ENCODE results near the gene INPP4B. TPM values are rescaled to one million over a fixed set of nuclear protein-coding genes. Genes with fewer than 3 reads are reported as not detected.

The INPP4B gene
- total RNA-seq, 2 experiments from 2014 or later, result not detected

- Histone ChIP-seq H3K9me2 (ENCODE audit: insufficient read depth, low read length) (no peaks in the 10 kb centered on the region), H3K79me2 (ENCODE audit: insufficient read depth, low read depth, low read length) (no peaks in the 10 kb centered on the region), H2AFZ (ENCODE audit: low read length) (no peak overlapping the region), H3K27ac (ENCODE audit: low read depth, low read length, poor library complexity, severe bottlenecking) (no peak overlapping the region), H3K9me3 (ENCODE audit: low read length) (no peaks in the 10 kb centered on the region), H3K4me3 (ENCODE audit: low read depth, low read length, poor library complexity, severe bottlenecking) (no peak overlapping the region), H3K4me2 (ENCODE audit: low read length) (no peak overlapping the region), H3K36me3 (ENCODE audit: insufficient read depth, low read length) (no peaks in the 10 kb centered on the region), H3K4me1 (ENCODE audit: insufficient read depth, low read length, poor library complexity, severe bottlenecking) (no peaks in the 10 kb centered on the region), H4K20me1 (ENCODE audit: insufficient read depth, low read length) (no peaks in the 10 kb centered on the region)
- ChIA-PET CTCF (ENCODE audit: unreplicated experiment) (no interaction called here), POLR2A (no interaction called here)
- no peak for DNase-seq (ENCODE audit: low spot score)
- no peak for TF ChIP-seq EZH2phosphoT487 (IDR thresholded peaks at IDR 0.05; ENCODE audit: borderline replicate concordance, low read depth, low read length)
- no peak for TF ChIP-seq CTCF (conservative IDR thresholded peaks at IDR 0.05; ENCODE audit: low read length)
- no TSS peak for BruUV-seq (replicated peaks)
- intact Hi-C loops (cut with micrococcal nuclease; ENCODE audit: unreplicated experiment), result no loop called here
Observed at GRCh38 chr4:142485452-142485851, 360.6 kb downstream of the INPP4B start.

GRCh38 chr4:142480244-142480643 is 365.9 kb downstream of the INPP4B start:
- no peak for DNase-seq (ENCODE audit: low spot score)
- H3K79me2 ChIP-seq (ENCODE audit: insufficient read depth, low read depth, low read length), result no peaks in the 10 kb centered on the region
- no peaks in the 10 kb centered on the region for H3K36me3 ChIP-seq (ENCODE audit: insufficient read depth, low read length)
- no peak overlapping the region for H3K4me3 ChIP-seq (ENCODE audit: low read depth, low read length, poor library complexity, severe bottlenecking)
- H2AFZ ChIP-seq (ENCODE audit: low read length), result no peak overlapping the region
- BruUV-seq (replicated peaks), result no TSS peak
- intact Hi-C loops (cut with micrococcal nuclease; ENCODE audit: unreplicated experiment), result no loop called here
- H4K20me1 ChIP-seq (ENCODE audit: insufficient read depth, low read length), result no peaks in the 10 kb centered on the region
- ChIA-PET CTCF (ENCODE audit: unreplicated experiment) (no interaction called here), POLR2A (interaction anchor here (0.6 kb wide), 1 partner anchor 355 kb away, joined by 3 read pairs; no protein-coding TSS in a partner anchor)
- no peaks in the 10 kb centered on the region for H3K4me1 ChIP-seq (ENCODE audit: insufficient read depth, low read length, poor library complexity, severe bottlenecking)
- H3K9me3 ChIP-seq (ENCODE audit: low read length), result no peaks in the 10 kb centered on the region
- no peak for TF ChIP-seq EZH2phosphoT487 (IDR thresholded peaks at IDR 0.05; ENCODE audit: borderline replicate concordance, low read depth, low read length)
- TF ChIP-seq CTCF (conservative IDR thresholded peaks at IDR 0.05; ENCODE audit: low read length), result no peak
- H3K27ac ChIP-seq (ENCODE audit: low read depth, low read length, poor library complexity, severe bottlenecking), result no peak overlapping the region
- no peak overlapping the region for H3K4me2 ChIP-seq (ENCODE audit: low read length)
- no peaks in the 10 kb centered on the region for H3K9me2 ChIP-seq (ENCODE audit: insufficient read depth, low read length)

GRCh38 chr4:142475663-142476062 is 370.4 kb downstream of the INPP4B start:
- ChIA-PET POLR2A (no interaction called here), CTCF (ENCODE audit: unreplicated experiment) (no interaction called here)
- Histone ChIP-seq H3K36me3 (ENCODE audit: insufficient read depth, low read length) (no peaks in the 10 kb centered on the region), H3K4me1 (ENCODE audit: insufficient read depth, low read length, poor library complexity, severe bottlenecking) (no peaks in the 10 kb centered on the region), H4K20me1 (ENCODE audit: insufficient read depth, low read length) (no peaks in the 10 kb centered on the region), H3K79me2 (ENCODE audit: insufficient read depth, low read depth, low read length) (no peaks in the 10 kb centered on the region), H3K4me2 (ENCODE audit: low read length) (no peak overlapping the region), H2AFZ (ENCODE audit: low read length) (no peak overlapping the region), H3K4me3 (ENCODE audit: low read depth, low read length, poor library complexity, severe bottlenecking) (no peak overlapping the region), H3K27ac (ENCODE audit: low read depth, low read length, poor library complexity, severe bottlenecking) (no peak overlapping the region), H3K9me2 (ENCODE audit: insufficient read depth, low read length) (no peaks in the 10 kb centered on the region), H3K9me3 (ENCODE audit: low read length) (no peaks in the 10 kb centered on the region)
- TF ChIP-seq EZH2phosphoT487 (IDR thresholded peaks at IDR 0.05; ENCODE audit: borderline replicate concordance, low read depth, low read length) (no peak), CTCF (conservative IDR thresholded peaks at IDR 0.05; ENCODE audit: low read length) (no peak)
- intact Hi-C loops (cut with micrococcal nuclease; ENCODE audit: unreplicated experiment), result no loop called here
- DNase-seq (ENCODE audit: low spot score), result no peak
- no TSS peak for BruUV-seq (replicated peaks)
